ENCODE measurements around the gene SF3B6. TPM values are rescaled to one million over a fixed set of nuclear protein-coding genes. Genes with fewer than 3 reads are reported as not detected.
"Not testable (repeated sequence)": the region's sequence is repeated elsewhere in the genome, so short reads cannot be mapped to it uniquely, and the experiment has no call there.

SF3B6 gene
- total RNA-seq, 1 donor from 2014 or later: 105 TPM

DNA sequence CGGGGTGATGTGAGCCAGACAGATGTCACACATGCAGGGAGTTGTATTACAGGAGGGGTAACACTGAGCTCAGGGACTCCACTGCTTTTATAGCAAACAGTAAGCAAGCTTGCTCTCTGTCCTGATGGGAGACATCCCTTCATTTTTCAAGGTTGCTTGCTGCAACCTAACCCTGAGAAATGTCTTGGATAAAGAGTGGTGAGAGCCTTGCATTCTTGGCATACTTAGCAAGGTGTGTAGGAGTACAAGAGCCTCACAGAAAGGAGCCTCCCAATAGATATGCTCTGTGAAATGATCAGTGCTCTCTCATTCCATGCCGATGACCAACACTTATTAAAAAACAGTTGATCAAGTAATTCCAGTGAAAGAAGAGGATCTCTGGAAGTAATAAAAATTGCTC is 38.9 kb upstream of the SF3B6 start:
- no peak for TF ChIP-seq EZH2 (IDR thresholded peaks at IDR 0.05; ENCODE audit: insufficient read depth, low read length)
- TF ChIP-seq, protein P1, sequence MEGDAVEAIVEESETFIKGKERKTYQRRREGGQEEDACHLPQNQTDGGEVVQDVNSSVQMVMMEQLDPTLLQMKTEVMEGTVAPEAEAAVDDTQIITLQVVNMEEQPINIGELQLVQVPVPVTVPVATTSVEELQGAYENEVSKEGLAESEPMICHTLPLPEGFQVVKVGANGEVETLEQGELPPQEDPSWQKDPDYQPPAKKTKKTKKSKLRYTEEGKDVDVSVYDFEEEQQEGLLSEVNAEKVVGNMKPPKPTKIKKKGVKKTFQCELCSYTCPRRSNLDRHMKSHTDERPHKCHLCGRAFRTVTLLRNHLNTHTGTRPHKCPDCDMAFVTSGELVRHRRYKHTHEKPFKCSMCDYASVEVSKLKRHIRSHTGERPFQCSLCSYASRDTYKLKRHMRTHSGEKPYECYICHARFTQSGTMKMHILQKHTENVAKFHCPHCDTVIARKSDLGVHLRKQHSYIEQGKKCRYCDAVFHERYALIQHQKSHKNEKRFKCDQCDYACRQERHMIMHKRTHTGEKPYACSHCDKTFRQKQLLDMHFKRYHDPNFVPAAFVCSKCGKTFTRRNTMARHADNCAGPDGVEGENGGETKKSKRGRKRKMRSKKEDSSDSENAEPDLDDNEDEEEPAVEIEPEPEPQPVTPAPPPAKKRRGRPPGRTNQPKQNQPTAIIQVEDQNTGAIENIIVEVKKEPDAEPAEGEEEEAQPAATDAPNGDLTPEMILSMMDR (IDR thresholded peaks at IDR 0.05; ENCODE audit: insufficient read depth, low read depth, low read length): no peak
- Histone ChIP-seq H3K27ac (ENCODE audit: low read depth, low read length) (no peak overlapping the region), H2AFZ (ENCODE audit: low read depth, low read length) (no peak overlapping the region), H4K20me1 (ENCODE audit: insufficient read depth, low read length) (no peaks in the 10 kb centered on the region), H3K4me2 (ENCODE audit: low read length) (no peak overlapping the region), H3K27me3 (ENCODE audit: insufficient read depth, low read length) (no peaks in the 10 kb centered on the region), H3K9me3 (ENCODE audit: insufficient read depth, low read depth, low read length) (peaks cover 3% of the 10 kb centered on the region), H3K36me3 (ENCODE audit: insufficient read depth, low read length) (no peaks in the 10 kb centered on the region), H3K9ac (ENCODE audit: low read length) (no peak overlapping the region), H3K4me1 (ENCODE audit: insufficient read depth, low read length) (peaks cover 9% of the 10 kb centered on the region), H3K4me3 (ENCODE audit: insufficient read depth, low read depth, low read length) (no peak overlapping the region), H3K79me2 (ENCODE audit: insufficient read depth, low read length) (no peaks in the 10 kb centered on the region)
- Mint-ChIP-seq H3K36me3 (ENCODE audit: low read depth, unreplicated experiment) (peaks cover 10% of the 10 kb centered on the region), H3K27me3 (ENCODE audit: low read depth, unreplicated experiment) (no peaks in the 10 kb centered on the region), H3K4me1 (ENCODE audit: low read depth, unreplicated experiment) (peaks cover 18% of the 10 kb centered on the region), H3K9me3 (ENCODE audit: unreplicated experiment) (peaks cover 31% of the 10 kb centered on the region), H3K4me3 (ENCODE audit: unreplicated experiment) (no peak overlapping the region), H3K27ac (ENCODE audit: unreplicated experiment) (peak overlapping the region; percentile 83)
- FAIRE-seq (no peak), DNase-seq (ENCODE audit: low read depth) (peak; percentile 78)

DNA sequence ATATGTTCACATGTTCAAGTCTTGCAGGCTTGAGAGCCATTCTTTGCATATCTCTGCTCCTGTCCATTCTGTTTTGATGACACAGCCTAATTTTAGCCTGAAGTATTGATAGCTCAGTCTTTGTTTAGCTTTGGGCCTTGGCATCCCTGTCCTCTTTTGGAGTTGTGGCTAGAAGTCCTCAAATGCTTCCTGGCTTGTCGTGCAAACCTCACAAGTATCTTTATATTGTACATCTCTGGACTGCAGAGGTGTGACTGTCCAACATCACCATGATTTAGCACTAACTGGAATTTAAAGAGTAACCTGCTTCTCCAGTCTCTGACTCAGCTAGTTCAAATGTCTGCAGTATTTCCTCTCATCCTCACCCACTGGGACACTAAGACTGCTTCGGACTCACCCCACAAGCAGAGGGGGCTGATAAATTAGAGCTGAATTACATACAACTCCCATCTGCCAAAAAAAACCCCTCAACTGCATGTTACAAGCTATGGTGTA is 35.3 kb upstream of the SF3B6 start:
- H3K27ac Mint-ChIP-seq (ENCODE audit: unreplicated experiment): peak overlapping the region; percentile 96
- H3K9me3 ChIP-seq (ENCODE audit: insufficient read depth, low read depth, low read length): peaks cover 3% of the 10 kb centered on the region
- H3K4me1 Mint-ChIP-seq (ENCODE audit: low read depth, unreplicated experiment): peaks cover 16% of the 10 kb centered on the region
- peaks cover 9% of the 10 kb centered on the region for H3K4me1 ChIP-seq (ENCODE audit: insufficient read depth, low read length)
- no peak for TF ChIP-seq EZH2 (IDR thresholded peaks at IDR 0.05; ENCODE audit: insufficient read depth, low read length)
- TF ChIP-seq, protein P1 (IDR thresholded peaks at IDR 0.05; ENCODE audit: insufficient read depth, low read depth, low read length): no peak
- no peak overlapping the region for H2AFZ ChIP-seq (ENCODE audit: low read depth, low read length)
- no peaks in the 10 kb centered on the region for H3K27me3 Mint-ChIP-seq (ENCODE audit: low read depth, unreplicated experiment)
- no peak overlapping the region for H3K9ac ChIP-seq (ENCODE audit: low read length)
- H3K36me3 Mint-ChIP-seq (ENCODE audit: low read depth, unreplicated experiment): peaks cover 10% of the 10 kb centered on the region
- H3K27ac ChIP-seq (ENCODE audit: low read depth, low read length): no peak overlapping the region
- H3K4me3 Mint-ChIP-seq (ENCODE audit: unreplicated experiment): no peak overlapping the region
- H3K79me2 ChIP-seq (ENCODE audit: insufficient read depth, low read length): no peaks in the 10 kb centered on the region
- H4K20me1 ChIP-seq (ENCODE audit: insufficient read depth, low read length): no peaks in the 10 kb centered on the region
- no peaks in the 10 kb centered on the region for H3K36me3 ChIP-seq (ENCODE audit: insufficient read depth, low read length)
- H3K27me3 ChIP-seq (ENCODE audit: insufficient read depth, low read length): no peaks in the 10 kb centered on the region
- DNase-seq (ENCODE audit: low read depth) (peak; percentile 63), FAIRE-seq (peak; percentile 13)
- H3K9me3 Mint-ChIP-seq (ENCODE audit: unreplicated experiment): peaks cover 40% of the 10 kb centered on the region
- peak overlapping the region; percentile 37 for H3K4me2 ChIP-seq (ENCODE audit: low read length)
- no peak overlapping the region for H3K4me3 ChIP-seq (ENCODE audit: insufficient read depth, low read depth, low read length)

DNA sequence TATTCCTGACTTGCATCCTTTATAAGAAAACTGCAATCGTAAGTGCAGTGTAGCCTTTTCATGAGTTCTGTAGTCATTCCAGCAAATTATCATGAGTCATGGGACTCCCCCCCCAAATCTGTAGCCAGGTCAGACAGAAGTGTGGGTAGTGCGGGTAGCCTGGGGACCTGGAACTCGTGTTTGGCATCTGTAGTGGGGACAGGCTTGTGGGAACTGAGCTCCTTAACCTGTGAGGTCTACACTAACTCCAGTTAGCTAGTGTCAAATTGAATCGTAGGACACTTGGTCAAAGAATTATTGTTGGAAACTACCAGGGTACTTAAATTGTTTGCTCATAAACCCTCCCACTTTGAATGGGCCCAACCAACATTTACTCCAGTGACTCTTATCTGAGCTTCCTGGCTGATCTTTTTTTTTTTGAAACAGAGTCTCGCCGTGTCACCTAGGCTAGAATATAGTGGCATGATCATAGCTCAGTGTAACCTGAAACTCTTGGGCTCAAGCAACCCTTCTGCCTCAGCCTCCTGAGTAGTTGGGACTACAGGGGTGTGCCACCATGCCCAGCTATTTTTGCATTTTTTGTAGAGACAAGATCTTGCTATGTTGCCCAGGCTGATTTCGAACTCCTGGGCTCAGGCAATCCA is 34.7 kb upstream of the SF3B6 start:
- Histone ChIP-seq H3K27ac (ENCODE audit: low read depth, low read length) (no peak overlapping the region), H3K4me3 (ENCODE audit: insufficient read depth, low read depth, low read length) (no peak overlapping the region), H3K9me3 (ENCODE audit: insufficient read depth, low read depth, low read length) (peaks cover 3% of the 10 kb centered on the region), H2AFZ (ENCODE audit: low read depth, low read length) (no peak overlapping the region), H3K4me1 (ENCODE audit: insufficient read depth, low read length) (peaks cover 9% of the 10 kb centered on the region), H3K4me2 (ENCODE audit: low read length) (no peak overlapping the region), H3K27me3 (ENCODE audit: insufficient read depth, low read length) (no peaks in the 10 kb centered on the region), H4K20me1 (ENCODE audit: insufficient read depth, low read length) (no peaks in the 10 kb centered on the region), H3K79me2 (ENCODE audit: insufficient read depth, low read length) (no peaks in the 10 kb centered on the region), H3K36me3 (ENCODE audit: insufficient read depth, low read length) (no peaks in the 10 kb centered on the region), H3K9ac (ENCODE audit: low read length) (no peak overlapping the region)
- H3K4me3 Mint-ChIP-seq (ENCODE audit: unreplicated experiment): no peak overlapping the region
- H3K4me1 Mint-ChIP-seq (ENCODE audit: low read depth, unreplicated experiment): peaks cover 15% of the 10 kb centered on the region
- H3K9me3 Mint-ChIP-seq (ENCODE audit: unreplicated experiment): peaks cover 43% of the 10 kb centered on the region
- DNase-seq (ENCODE audit: low read depth) (no peak), FAIRE-seq (no peak)
- TF ChIP-seq EZH2 (IDR thresholded peaks at IDR 0.05; ENCODE audit: insufficient read depth, low read length): no peak
- TF ChIP-seq, protein P1 (IDR thresholded peaks at IDR 0.05; ENCODE audit: insufficient read depth, low read depth, low read length): no peak
- H3K27ac Mint-ChIP-seq (ENCODE audit: unreplicated experiment): peak overlapping the region; percentile 96
- no peaks in the 10 kb centered on the region for H3K27me3 Mint-ChIP-seq (ENCODE audit: low read depth, unreplicated experiment)
- peaks cover 10% of the 10 kb centered on the region for H3K36me3 Mint-ChIP-seq (ENCODE audit: low read depth, unreplicated experiment)

DNA sequence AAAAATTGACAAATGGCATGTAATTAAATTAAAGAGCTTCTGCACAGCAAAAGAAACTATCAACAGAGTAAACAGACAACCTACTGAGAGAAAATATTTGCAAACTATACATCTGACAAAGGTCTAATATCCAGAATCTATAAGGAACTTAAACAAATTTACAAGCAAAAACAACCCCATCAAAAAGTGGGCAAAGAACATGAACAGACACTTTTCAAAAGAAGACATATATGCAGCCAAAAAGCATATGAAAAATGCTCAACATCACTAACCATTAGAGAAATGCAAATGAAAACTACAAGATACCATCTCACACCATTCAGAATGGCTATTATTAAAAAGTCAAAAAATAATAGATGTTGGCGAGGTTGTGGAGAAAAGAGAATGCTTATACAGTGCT is 33.3 kb upstream of the SF3B6 start:
- H3K9ac ChIP-seq (ENCODE audit: low read length); H3K36me3 Mint-ChIP-seq (ENCODE audit: low read depth, unreplicated experiment); H3K27me3 Mint-ChIP-seq (ENCODE audit: low read depth, unreplicated experiment); FAIRE-seq; H3K4me3 ChIP-seq (ENCODE audit: insufficient read depth, low read depth, low read length); H3K79me2 ChIP-seq (ENCODE audit: insufficient read depth, low read length); H3K27ac ChIP-seq (ENCODE audit: low read depth, low read length); H3K27me3 ChIP-seq (ENCODE audit: insufficient read depth, low read length); DNase-seq (ENCODE audit: low read depth); H3K36me3 ChIP-seq (ENCODE audit: insufficient read depth, low read length); H4K20me1 ChIP-seq (ENCODE audit: insufficient read depth, low read length); H3K9me3 ChIP-seq (ENCODE audit: insufficient read depth, low read depth, low read length); H3K4me3 Mint-ChIP-seq (ENCODE audit: unreplicated experiment); H3K4me2 ChIP-seq (ENCODE audit: low read length); H3K4me1 ChIP-seq (ENCODE audit: insufficient read depth, low read length); H2AFZ ChIP-seq (ENCODE audit: low read depth, low read length); H3K27ac Mint-ChIP-seq (ENCODE audit: unreplicated experiment): not testable (repeated sequence)
- Mint-ChIP-seq H3K9me3 (ENCODE audit: unreplicated experiment) (peaks cover 32% of the 10 kb centered on the region), H3K4me1 (ENCODE audit: low read depth, unreplicated experiment) (peaks cover 12% of the 10 kb centered on the region)

All from astrocyte (in vitro differentiated cells and primary cell).